CD4-positive, alpha-beta T cell treated with Interferon alpha-2 for 1 hour (primary cell): ENCODE measurements around the gene AQP12A.

ENCODE experiments used
- DNase-seq, 2 donors: peaks; one replicate each; pipeline ENCODE4 v3.0.0-alpha.2; 2020 to 2022

AQP12A gene

GRCh38 chr2:240725266-240725665, 33.6 kb downstream of the AQP12A start:
- DNase-seq: no peak

- DNase-seq: no peak
Observed at GRCh38 chr2:240725671-240726070, 34.0 kb downstream of the AQP12A start.

GRCh38 chr2:240726876-240727275, 35.2 kb downstream of the AQP12A start:
- no peak for DNase-seq

- no peak for DNase-seq
Observed at GRCh38 chr2:240727439-240727838, 35.8 kb downstream of the AQP12A start.

- no peak for DNase-seq
Observed at GRCh38 chr2:240727913-240728312, 36.2 kb downstream of the AQP12A start.

- DNase-seq: no peak
Observed at GRCh38 chr2:240728361-240728760, 36.7 kb downstream of the AQP12A start.

- DNase-seq: no peak
Observed at GRCh38 chr2:240728827-240729226, 37.2 kb downstream of the AQP12A start.

GRCh38 chr2:240730501-240731177, 39.0 kb downstream of the AQP12A start:
- DNase-seq: no peak

- DNase-seq: no peak
Observed at GRCh38 chr2:240731178-240731545, 39.5 kb downstream of the AQP12A start.

GRCh38 chr2:240732184-240732583, 40.5 kb downstream of the AQP12A start:
- no peak for DNase-seq

GRCh38 chr2:240732911-240733622, 41.4 kb downstream of the AQP12A start:
- no peak for DNase-seq

GRCh38 chr2:240733803-240734495, 42.3 kb downstream of the AQP12A start:
- DNase-seq: peak in 1 of 2 donors; percentile 17

- no peak for DNase-seq
Observed at GRCh38 chr2:240734756-240735155, 43.1 kb downstream of the AQP12A start.

GRCh38 chr2:240735476-240735875, 43.8 kb downstream of the AQP12A start:
- no peak for DNase-seq

GRCh38 chr2:240736281-240737250, 44.9 kb downstream of the AQP12A start:
- DNase-seq: no peak

- DNase-seq: no peak
Observed at GRCh38 chr2:240737512-240737911, 45.8 kb downstream of the AQP12A start.

GRCh38 chr2:240737958-240738357, 46.3 kb downstream of the AQP12A start:
- no peak for DNase-seq

- DNase-seq: peak; percentile 9 to 28
Observed at GRCh38 chr2:240739797-240740196, 48.1 kb downstream of the AQP12A start.

GRCh38 chr2:240741091-240741490, 49.4 kb downstream of the AQP12A start:
- DNase-seq: no peak

- no peak for DNase-seq
Observed at GRCh38 chr2:240742602-240743095, 51.0 kb downstream of the AQP12A start.

GRCh38 chr2:240745456-240745855, 53.8 kb downstream of the AQP12A start:
- no peak for DNase-seq

GRCh38 chr2:240745962-240746361, 54.3 kb downstream of the AQP12A start:
- no peak for DNase-seq

- DNase-seq: no peak
Observed at GRCh38 chr2:240746671-240747070, 55.0 kb downstream of the AQP12A start.
